ENCODE measurements around the gene KCNG4. TPM values are rescaled to one million over a fixed set of nuclear protein-coding genes. Genes with fewer than 3 reads are reported as not detected.
A peak's percentile ranks its signal among the peaks of the same experiment; 100 is the strongest.

Gene KCNG4
- total and polyA plus RNA-seq, 2 of the 8 experiments (the other 6 are each of a cell fraction or from before 2014, with no cell fraction given) = not detected

DNA sequence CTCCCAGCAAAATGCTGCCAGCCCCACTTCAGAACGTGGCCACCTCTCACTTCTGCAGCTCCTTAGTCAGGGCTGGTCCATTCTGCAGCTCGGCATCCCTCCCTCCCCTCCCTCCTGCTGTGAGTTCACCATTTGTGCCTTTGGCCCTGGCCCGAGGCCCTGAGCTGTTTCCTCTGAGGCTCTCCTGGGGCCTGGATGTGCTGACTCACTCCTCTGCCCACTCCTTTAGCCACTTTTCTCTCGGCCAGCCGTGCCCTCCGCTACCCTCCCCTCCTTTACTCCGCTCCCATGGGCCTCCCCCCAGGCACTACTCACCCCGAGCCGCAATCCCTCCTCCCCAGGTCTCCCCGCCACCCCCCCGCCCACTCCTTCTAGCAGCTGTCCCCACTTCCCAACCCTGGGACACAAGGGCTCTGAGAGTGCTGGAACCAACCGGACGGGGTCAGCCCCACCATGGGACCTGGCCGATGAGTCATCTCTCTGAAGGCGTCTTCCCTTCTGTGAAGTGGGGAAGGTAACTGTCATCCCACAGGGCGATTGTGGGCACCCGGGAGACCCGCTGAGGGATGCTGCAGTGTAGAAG lies 11.5 kb downstream of the KCNG4 start (continued):
- TF ChIP-seq CBX8 (IDR thresholded peaks at IDR 0.05; ENCODE audit: borderline replicate concordance, low read depth, low read length) (no peak), KDM1A (IDR thresholded peaks at IDR 0.05; ENCODE audit: borderline replicate concordance, low read length) (no peak), JUND (IDR thresholded peaks at IDR 0.05; ENCODE audit: low read length) (peak; percentile 82), BACH1 (IDR thresholded peaks at IDR 0.05; ENCODE audit: low read length) (peak; percentile 73; the same call in 1 of the 2 replicates)
- TF ChIP-seq, protein P1, sequence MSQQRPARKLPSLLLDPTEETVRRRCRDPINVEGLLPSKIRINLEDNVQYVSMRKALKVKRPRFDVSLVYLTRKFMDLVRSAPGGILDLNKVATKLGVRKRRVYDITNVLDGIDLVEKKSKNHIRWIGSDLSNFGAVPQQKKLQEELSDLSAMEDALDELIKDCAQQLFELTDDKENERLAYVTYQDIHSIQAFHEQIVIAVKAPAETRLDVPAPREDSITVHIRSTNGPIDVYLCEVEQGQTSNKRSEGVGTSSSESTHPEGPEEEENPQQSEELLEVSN (IDR thresholded peaks at IDR 0.05) = no peak
- TF ChIP-seq, protein P2, sequence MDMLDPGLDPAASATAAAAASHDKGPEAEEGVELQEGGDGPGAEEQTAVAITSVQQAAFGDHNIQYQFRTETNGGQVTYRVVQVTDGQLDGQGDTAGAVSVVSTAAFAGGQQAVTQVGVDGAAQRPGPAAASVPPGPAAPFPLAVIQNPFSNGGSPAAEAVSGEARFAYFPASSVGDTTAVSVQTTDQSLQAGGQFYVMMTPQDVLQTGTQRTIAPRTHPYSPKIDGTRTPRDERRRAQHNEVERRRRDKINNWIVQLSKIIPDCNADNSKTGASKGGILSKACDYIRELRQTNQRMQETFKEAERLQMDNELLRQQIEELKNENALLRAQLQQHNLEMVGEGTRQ (IDR thresholded peaks at IDR 0.05; ENCODE audit: low read length) = no peak

Measured in H1 (cell line).